KMS-11 (cell line): ENCODE results near the gene RERE.

ENCODE experiments used
- H2AFZ ChIP-seq: fragments of 200-600 bp; sonication (generic); 2 replicates; pipeline ENCODE4 v1.6.1; 2016; ENCODE audit warnings: antibody characterized with exemption, mixed run types, low read depth
- H3K27ac ChIP-seq: fragments of 200-600 bp; sonication (generic); 2 replicates; pipeline ENCODE4 v1.6.1; 2016; ENCODE audit warnings: mild to moderate bottlenecking, mixed run types
- H3K27me3 ChIP-seq: fragments of 200-600 bp; sonication (generic); 2 replicates; pipeline ENCODE4 v1.6.1; 2017; ENCODE audit warnings: mild to moderate bottlenecking, low read depth, mixed run types, moderate library complexity; ENCODE audit not compliant: insufficient read depth
- H3K36me3 ChIP-seq: fragments of 200-600 bp; sonication (generic); 2 replicates; pipeline ENCODE4 v1.6.1; 2017; ENCODE audit warnings: mild to moderate bottlenecking, mixed run types; ENCODE audit not compliant: insufficient read depth
- H3K4me1 ChIP-seq: fragments of 200-600 bp; sonication (generic); 2 replicates; pipeline ENCODE4 v1.6.1; 2016; ENCODE audit warnings: mild to moderate bottlenecking, low read depth, mixed run types; ENCODE audit not compliant: poor library complexity, severe bottlenecking
- H3K4me2 ChIP-seq: fragments of 200-600 bp; sonication (generic); 2 replicates; pipeline ENCODE4 v1.7.0; 2016; ENCODE audit warnings: mild to moderate bottlenecking, mixed run types
- H3K4me3 ChIP-seq: fragments of 200-600 bp; sonication (generic); IDR thresholded peaks from 2 replicates; pipeline ENCODE4 v1.6.1; 2017; ENCODE audit warnings: low read depth, low read length, mixed read lengths; ENCODE audit not compliant: insufficient read depth
- H3K79me2 ChIP-seq: fragments of 200-600 bp; sonication (generic); 2 replicates; pipeline ENCODE4 v1.6.1; 2016; ENCODE audit warnings: low read depth, mixed run types; ENCODE audit not compliant: insufficient read depth
- H3K9ac ChIP-seq: fragments of 200-600 bp; sonication (generic); 2 replicates; pipeline ENCODE4 v1.6.1; 2016; ENCODE audit warnings: mild to moderate bottlenecking, mixed run types
- H4K20me1 ChIP-seq: fragments of 200-600 bp; sonication (generic); 2 replicates; pipeline ENCODE4 v1.6.1; 2016; ENCODE audit warnings: mild to moderate bottlenecking, mixed run types; ENCODE audit not compliant: insufficient read depth
- CTCF ChIP-seq: fragments of 200-600 bp; sonication (generic); conservative IDR thresholded peaks from 2 replicates; pipeline ENCODE4 v1.6.1; 2017; ENCODE audit warnings: low read depth, mild to moderate bottlenecking, antibody characterized with exemption, low read length, moderate library complexity, mixed read lengths

Gene RERE

DNA sequence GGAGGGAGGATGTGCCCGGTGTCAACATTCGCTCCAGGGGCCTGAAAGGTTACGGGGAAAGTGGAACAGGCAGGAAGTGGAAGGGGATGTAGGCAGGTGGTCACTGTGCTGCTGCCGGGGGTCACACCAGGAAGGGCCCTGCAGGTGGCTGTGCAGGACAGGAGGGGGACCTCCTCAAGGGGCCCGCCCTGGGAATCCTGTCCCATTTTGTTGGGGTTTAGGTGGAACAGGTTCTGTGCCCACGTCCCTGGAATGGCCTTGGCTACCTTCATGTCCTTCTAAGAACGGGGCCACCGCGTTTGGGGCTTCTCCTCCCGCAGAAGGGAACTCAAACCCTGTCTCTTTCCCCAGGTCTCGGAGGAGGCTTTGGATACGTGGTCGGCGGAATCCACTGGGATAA is 487.6 kb downstream of the RERE start:
- H3K4me3 ChIP-seq: no peak overlapping the region
- no peaks in the 10 kb centered on the region for H3K4me1 ChIP-seq
- H4K20me1 ChIP-seq: no peaks in the 10 kb centered on the region
- H3K27me3 ChIP-seq: no peaks in the 10 kb centered on the region; the same call in 1 of the 2 replicates
- H2AFZ ChIP-seq: no peak overlapping the region
- no peak overlapping the region for H3K27ac ChIP-seq
- H3K4me2 ChIP-seq: no peak overlapping the region
- H3K36me3 ChIP-seq: no peaks in the 10 kb centered on the region
- no peak overlapping the region for H3K9ac ChIP-seq
- no peak for TF ChIP-seq CTCF
- H3K79me2 ChIP-seq: no peaks in the 10 kb centered on the region

DNA sequence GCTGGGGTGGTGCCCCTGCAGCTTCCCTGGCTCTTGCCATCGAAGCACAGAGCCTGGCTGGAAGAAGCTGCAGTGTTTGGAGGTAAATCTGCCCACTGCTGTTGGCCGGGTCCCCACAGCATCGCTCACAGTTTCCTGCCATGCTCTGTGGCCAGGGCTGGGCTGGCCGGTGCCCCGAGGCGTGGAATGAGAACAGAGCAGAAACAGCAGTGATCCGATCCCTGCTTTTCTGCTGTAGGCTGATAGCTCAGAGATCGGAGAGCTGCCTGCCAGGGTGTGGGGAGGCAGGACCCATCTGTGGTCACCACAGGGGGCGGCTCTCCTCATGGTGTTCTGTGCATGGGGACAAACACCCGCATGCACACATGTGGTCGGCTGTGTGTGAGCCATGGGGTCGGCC is 488.0 kb downstream of the RERE start:
- Histone ChIP-seq H3K9ac (no peak overlapping the region), H3K27ac (no peak overlapping the region), H4K20me1 (no peaks in the 10 kb centered on the region), H3K27me3 (no peaks in the 10 kb centered on the region; the same call in 1 of the 2 replicates), H3K36me3 (no peaks in the 10 kb centered on the region), H3K4me1 (no peaks in the 10 kb centered on the region), H2AFZ (no peak overlapping the region), H3K4me3 (no peak overlapping the region), H3K79me2 (no peaks in the 10 kb centered on the region), H3K4me2 (no peak overlapping the region)
- TF ChIP-seq CTCF: no peak

- H3K27me3 ChIP-seq: no peaks in the 10 kb centered on the region; the same call in 1 of the 2 replicates
- H3K4me3 ChIP-seq: no peak overlapping the region
- no peak for TF ChIP-seq CTCF
- H2AFZ ChIP-seq: no peak overlapping the region
- no peak overlapping the region for H3K9ac ChIP-seq
- H4K20me1 ChIP-seq: no peaks in the 10 kb centered on the region
- H3K4me2 ChIP-seq: no peak overlapping the region
- no peaks in the 10 kb centered on the region for H3K79me2 ChIP-seq
- H3K4me1 ChIP-seq: no peaks in the 10 kb centered on the region
- H3K36me3 ChIP-seq: no peaks in the 10 kb centered on the region
- H3K27ac ChIP-seq: no peak overlapping the region
Observed at GRCh38 chr1:8328271-8328670, 489.2 kb downstream of the RERE start.

GRCh38 chr1:8326265-8326664 is 491.2 kb downstream of the RERE start:
- TF ChIP-seq CTCF: no peak
- H3K4me1 ChIP-seq: no peaks in the 10 kb centered on the region
- H3K27me3 ChIP-seq: no peaks in the 10 kb centered on the region; the same call in 1 of the 2 replicates
- no peak overlapping the region for H3K9ac ChIP-seq
- no peak overlapping the region for H3K4me3 ChIP-seq
- H2AFZ ChIP-seq: no peak overlapping the region
- no peaks in the 10 kb centered on the region for H3K36me3 ChIP-seq
- no peak overlapping the region for H3K4me2 ChIP-seq
- H3K27ac ChIP-seq: no peak overlapping the region
- H4K20me1 ChIP-seq: no peaks in the 10 kb centered on the region
- H3K79me2 ChIP-seq: no peaks in the 10 kb centered on the region

GRCh38 chr1:8325771-8326170 is 491.7 kb downstream of the RERE start:
- H3K79me2 ChIP-seq: no peaks in the 10 kb centered on the region
- no peak overlapping the region for H3K27ac ChIP-seq
- no peaks in the 10 kb centered on the region for H3K36me3 ChIP-seq
- H3K4me1 ChIP-seq: no peaks in the 10 kb centered on the region
- H2AFZ ChIP-seq: no peak overlapping the region
- no peak overlapping the region for H3K9ac ChIP-seq
- H3K27me3 ChIP-seq: no peaks in the 10 kb centered on the region; the same call in 1 of the 2 replicates
- no peak overlapping the region for H3K4me2 ChIP-seq
- no peak for TF ChIP-seq CTCF
- no peak overlapping the region for H3K4me3 ChIP-seq
- H4K20me1 ChIP-seq: no peaks in the 10 kb centered on the region
